Measurements from ENCODE around the gene SLC5A1. TPM values are rescaled to one million over a fixed set of nuclear protein-coding genes. Genes with fewer than 3 reads are reported as not detected.

Gene SLC5A1
- total and polyA plus RNA-seq, 2 of the 13 experiments (the other 11 are each of a cell fraction or from before 2014, with no cell fraction given), result not detected

- POLR2A ChIA-PET, result no interaction called here
- 11% methylated on average over 7 of the region's 12 CpGs for WGBS (ENCODE audit: low lambda C conversion rate)
Measured at GRCh38 chr22:32158712-32159533, 115.9 kb downstream of the SLC5A1 start, which contains the start of gene C22orf42. Gene C22orf42 (minus strand): TSS chr22:32159303. CDS start chr22:32159215, 88 bp downstream.

More at GRCh38 chr22:32158712-32159533, 115.9 kb downstream of the SLC5A1 start, which contains the start of gene C22orf42:
- Histone ChIP-seq H2AFZ (ENCODE audit: low read length) (no peak within 1 kb of the TSS), H3K4me2 (ENCODE audit: low read depth, low read length) (no peak within 1 kb of the TSS), H3K4me3 (replicated peaks in 1 of 3; ENCODE audit: insufficient read depth in 1 of 3, low read depth in 2 of 3, low read length in 3 of 3) (no peak within 1 kb of the TSS), H4K20me1 (ENCODE audit: insufficient read depth, low read length) (no peaks in the 10 kb centered on the region), H3K27me3 (ENCODE audit: control insufficient read depth in 1 of 2, insufficient read depth in 2 of 2, low read length in 2 of 2) (peaks cover 0 to 12% of the 10 kb centered on the region in 2 experiments; a peak in 2 of 5 replicates), H3K79me2 (ENCODE audit: insufficient read depth, low read length) (no peaks in the 10 kb centered on the region), H3K27ac (ENCODE audit: extremely low read length, insufficient read depth, low read length) (no peak within 1 kb of the TSS), H3K9ac (ENCODE audit: insufficient read depth, low read depth, low read length) (no peak within 1 kb of the TSS), H3K4me1 (ENCODE audit: insufficient read depth, low read length) (no peaks in the 10 kb centered on the region), H3K9me3 (ENCODE audit: low read length) (no peaks in the 10 kb centered on the region), H3K36me3 (replicated peaks in 1 of 2; ENCODE audit: control insufficient read depth in 1 of 2, insufficient read depth in 2 of 2, low read length in 2 of 2) (no peaks in the 10 kb centered on the region)
- no peak for TF ChIP-seq ZNF83 (CRISPR knock-in tag; IDR thresholded peaks at IDR 0.05; ENCODE audit: borderline replicate concordance)
- TF ChIP-seq RFXANK (CRISPR knock-in tag; IDR thresholded peaks at IDR 0.05), result no peak
- TF ChIP-seq, protein P1, sequence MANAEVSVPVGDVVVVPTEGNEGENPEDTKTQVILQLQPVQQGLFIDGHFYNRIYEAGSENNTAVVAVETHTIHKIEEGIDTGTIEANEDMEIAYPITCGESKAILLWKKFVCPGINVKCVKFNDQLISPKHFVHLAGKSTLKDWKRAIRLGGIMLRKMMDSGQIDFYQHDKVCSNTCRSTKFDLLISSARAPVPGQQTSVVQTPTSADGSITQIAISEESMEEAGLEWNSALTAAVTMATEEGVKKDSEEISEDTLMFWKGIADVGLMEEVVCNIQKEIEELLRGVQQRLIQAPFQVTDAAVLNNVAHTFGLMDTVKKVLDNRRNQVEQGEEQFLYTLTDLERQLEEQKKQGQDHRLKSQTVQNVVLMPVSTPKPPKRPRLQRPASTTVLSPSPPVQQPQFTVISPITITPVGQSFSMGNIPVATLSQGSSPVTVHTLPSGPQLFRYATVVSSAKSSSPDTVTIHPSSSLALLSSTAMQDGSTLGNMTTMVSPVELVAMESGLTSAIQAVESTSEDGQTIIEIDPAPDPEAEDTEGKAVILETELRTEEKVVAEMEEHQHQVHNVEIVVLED (CRISPR knock-in tag; IDR thresholded peaks at IDR 0.05; ENCODE audit: borderline replicate concordance), result no peak
- TF ChIP-seq CBX2 (IDR thresholded peaks at IDR 0.05; ENCODE audit: low read depth, low read length), result no peak
- TF ChIP-seq CBX2 (CRISPR knock-in tag; IDR thresholded peaks at IDR 0.05; ENCODE audit: low read depth), result no peak
- TF ChIP-seq ZNF597 (CRISPR knock-in tag; IDR thresholded peaks at IDR 0.05), result no peak
- TF ChIP-seq PHF5A (CRISPR knock-in tag; IDR thresholded peaks at IDR 0.05; ENCODE audit: low read depth, unreplicated experiment), result no peak
- TF ChIP-seq IKZF5 (CRISPR knock-in tag; IDR thresholded peaks at IDR 0.05), result no peak
- TF ChIP-seq HHEX (CRISPR knock-in tag; IDR thresholded peaks at IDR 0.05), result no peak
- TF ChIP-seq ZSCAN12 (CRISPR knock-in tag; IDR thresholded peaks at IDR 0.05), result no peak
- no peak for TF ChIP-seq NCOA2 (CRISPR knock-in tag; IDR thresholded peaks at IDR 0.05)
- in situ Hi-C loops (cut with HindIII; ENCODE audit: extremely low pct_ligation_motif_present, low pct_unique_long_range_greater_than_20kb), result no loop called here
- intact Hi-C loops (cut with micrococcal nuclease; ENCODE audit: unreplicated experiment), result no loop called here
- no peak for ATAC-seq
- DNase-seq (ENCODE audit: low spot score), result no peak
- CTCF ChIA-PET (ENCODE audit: low intra/inter-chr PET ratio, low total read pairs), result no interaction called here
- no TSS peak for BruUV-seq (replicated peaks)
- FAIRE-seq, result no peak

Data from HepG2 (cell line).